22Rv1 (cell line): ENCODE measurements around the gene NPAS2.

Experiments used
- H3K27ac ChIP-seq: fragments of 450-650 bp; 2 replicates; pipeline ENCODE4 v1.5.1; 2017
- ZFX ChIP-seq: fragments of 450-650 bp; IDR thresholded peaks from 2 replicates; pipeline ENCODE4 v1.6.1; 2017; ENCODE audit warnings: antibody characterized with exemption, borderline replicate concordance
- TF ChIP-seq, protein P1 (sequence below): fragments of 450-650 bp; IDR thresholded peaks from 2 replicates; pipeline ENCODE4 v1.5.1; 2017; ENCODE audit warnings: mild to moderate bottlenecking

The NPAS2 gene

DNA sequence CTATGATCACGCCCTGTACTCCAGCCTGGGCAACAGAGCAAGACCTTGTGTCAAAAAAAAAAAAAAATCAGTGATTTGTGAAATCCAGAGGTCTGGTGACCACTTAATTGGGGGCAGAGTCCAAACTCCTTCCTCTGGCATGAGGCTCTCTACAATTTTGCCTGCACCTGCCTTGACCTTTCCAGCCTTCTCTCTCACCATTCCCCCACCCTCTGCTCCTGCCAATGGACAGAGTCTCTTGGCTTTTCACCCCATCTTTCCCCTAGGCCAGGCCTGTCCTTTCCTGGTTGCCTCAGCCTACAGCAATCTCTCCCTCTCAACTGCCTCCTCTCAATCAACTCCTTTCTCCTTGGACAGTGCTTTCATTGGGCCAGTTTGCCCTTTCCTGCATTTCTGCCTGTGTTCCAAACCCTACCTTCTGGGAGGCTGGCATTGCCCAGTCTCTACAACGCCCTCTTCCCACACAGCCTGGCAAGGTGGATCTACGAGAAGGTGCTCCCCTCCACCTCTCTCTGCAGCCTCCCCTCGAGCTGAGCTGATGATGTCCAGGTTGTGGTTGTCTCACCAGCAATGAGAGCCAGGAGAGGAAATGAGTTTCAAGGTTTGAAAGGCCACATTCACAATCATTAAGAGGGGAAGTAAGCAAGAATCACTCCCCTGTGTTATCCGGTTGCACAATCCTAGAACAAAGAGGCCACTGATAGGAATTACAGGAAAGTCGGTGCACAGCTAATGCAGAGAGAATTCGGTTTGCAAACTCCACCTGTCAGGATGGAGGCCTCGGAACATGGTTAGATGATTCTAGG is 39.5 kb upstream of the NPAS2 start:
- H3K27ac ChIP-seq, result no peak overlapping the region
- TF ChIP-seq ZFX, result no peak
- TF ChIP-seq, protein P1, sequence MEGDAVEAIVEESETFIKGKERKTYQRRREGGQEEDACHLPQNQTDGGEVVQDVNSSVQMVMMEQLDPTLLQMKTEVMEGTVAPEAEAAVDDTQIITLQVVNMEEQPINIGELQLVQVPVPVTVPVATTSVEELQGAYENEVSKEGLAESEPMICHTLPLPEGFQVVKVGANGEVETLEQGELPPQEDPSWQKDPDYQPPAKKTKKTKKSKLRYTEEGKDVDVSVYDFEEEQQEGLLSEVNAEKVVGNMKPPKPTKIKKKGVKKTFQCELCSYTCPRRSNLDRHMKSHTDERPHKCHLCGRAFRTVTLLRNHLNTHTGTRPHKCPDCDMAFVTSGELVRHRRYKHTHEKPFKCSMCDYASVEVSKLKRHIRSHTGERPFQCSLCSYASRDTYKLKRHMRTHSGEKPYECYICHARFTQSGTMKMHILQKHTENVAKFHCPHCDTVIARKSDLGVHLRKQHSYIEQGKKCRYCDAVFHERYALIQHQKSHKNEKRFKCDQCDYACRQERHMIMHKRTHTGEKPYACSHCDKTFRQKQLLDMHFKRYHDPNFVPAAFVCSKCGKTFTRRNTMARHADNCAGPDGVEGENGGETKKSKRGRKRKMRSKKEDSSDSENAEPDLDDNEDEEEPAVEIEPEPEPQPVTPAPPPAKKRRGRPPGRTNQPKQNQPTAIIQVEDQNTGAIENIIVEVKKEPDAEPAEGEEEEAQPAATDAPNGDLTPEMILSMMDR, result no peak

DNA sequence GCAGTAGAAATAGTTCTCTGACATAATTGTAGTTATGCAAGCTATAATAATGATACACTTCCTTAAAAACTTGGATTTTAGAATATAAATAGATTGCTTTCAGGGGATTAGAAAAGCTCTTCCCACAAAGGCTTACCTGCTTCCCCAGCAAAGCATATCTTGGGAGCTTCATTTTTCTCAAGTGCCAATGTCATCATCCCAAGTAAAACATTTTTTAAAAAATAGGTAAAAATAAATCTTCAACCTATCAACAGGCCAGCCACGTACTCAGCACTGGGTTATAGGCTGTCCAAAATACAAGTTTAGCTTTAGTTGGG is 39.0 kb upstream of the NPAS2 start:
- TF ChIP-seq ZFX, result no peak
- TF ChIP-seq, protein P1, result no peak
- no peak overlapping the region for H3K27ac ChIP-seq

DNA sequence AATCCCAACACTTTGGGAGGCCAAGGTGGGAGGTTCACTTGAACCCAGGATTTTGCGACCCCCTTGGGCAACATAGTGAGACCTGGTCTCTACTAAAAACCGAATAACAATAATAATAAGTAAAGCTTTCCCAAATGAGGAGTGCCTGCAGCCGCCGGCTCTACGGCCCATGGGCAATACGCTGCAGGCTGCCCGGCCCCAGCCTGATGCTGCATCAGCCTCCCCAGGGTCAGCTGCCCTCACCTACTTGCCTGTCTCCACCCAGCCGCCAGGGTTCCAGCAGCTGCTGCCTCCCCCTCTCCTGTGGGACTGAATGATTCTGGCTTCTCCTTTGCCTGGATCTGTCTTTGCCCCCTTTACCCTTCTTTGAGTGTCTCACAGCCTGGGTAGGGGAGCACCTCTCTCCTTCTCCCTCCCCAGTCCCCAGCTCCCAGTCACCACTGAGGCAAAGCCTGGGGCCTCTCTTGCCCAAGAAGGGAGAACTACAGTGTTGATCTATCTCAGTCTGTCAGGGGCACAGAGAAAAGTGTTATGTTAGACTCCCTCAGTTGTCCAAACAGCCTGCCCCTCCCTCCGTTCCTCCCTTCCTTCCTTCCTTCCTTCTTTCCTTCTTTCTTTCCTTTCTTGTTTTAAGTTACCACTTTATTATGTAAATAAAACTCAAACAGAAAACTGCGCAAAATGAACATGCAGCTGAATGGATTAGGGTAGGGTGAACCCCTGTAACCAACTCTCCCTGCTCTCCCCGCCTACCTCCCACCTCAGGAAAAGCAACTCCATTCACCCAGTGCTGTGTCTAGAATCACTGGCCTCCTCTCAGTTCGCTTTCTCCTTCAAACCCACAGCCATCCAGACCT is 38.2 kb upstream of the NPAS2 start:
- no peak overlapping the region for H3K27ac ChIP-seq
- TF ChIP-seq, protein P1, result no peak
- no peak for TF ChIP-seq ZFX

DNA sequence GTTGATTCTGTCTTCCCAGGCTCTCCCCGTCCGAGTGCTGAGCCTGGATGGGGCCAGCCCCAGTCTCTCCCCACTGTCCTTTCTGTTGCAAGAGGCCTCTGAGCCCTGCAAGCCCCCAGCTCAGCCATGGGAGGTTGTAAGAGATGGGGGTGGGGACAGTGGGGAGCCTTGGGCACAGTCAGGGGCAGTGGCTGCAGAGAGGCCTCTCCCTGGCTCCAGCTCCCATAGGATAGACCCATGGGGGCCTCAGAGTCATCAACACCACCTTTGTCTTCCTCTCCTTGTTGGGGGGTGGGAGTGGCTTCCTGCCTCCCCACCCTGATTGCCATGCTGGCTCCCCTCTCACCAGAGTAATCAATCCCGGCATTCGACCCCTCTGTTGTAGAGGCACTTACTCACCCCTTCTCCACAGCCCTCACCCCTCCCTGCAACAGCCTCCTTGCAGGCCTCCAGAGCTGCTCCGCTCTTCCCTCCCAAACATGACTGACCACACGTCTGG is 37.5 kb upstream of the NPAS2 start:
- no peak overlapping the region for H3K27ac ChIP-seq
- no peak for TF ChIP-seq ZFX
- TF ChIP-seq, protein P1, result no peak

DNA sequence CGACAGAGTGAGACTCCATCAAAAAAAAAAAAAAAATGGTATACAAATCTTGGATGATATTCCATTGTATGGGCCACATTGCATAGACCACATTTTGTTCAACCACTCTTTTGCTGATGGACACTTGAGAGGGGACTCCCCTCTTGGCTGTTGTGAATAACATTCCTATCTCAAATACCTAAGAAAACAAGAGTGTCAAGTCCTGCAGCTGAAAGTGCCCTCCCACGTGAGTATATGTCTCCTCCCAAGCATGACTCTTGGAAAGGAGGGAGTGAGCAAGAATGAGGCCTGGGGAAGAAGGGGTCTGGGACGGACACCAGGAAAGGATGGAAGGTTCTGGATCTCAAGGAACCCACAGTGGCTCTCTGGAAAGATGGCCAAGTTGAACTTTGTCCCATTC is 36.0 kb upstream of the NPAS2 start:
- no peak overlapping the region for H3K27ac ChIP-seq
- TF ChIP-seq, protein P1, result no peak
- no peak for TF ChIP-seq ZFX

DNA sequence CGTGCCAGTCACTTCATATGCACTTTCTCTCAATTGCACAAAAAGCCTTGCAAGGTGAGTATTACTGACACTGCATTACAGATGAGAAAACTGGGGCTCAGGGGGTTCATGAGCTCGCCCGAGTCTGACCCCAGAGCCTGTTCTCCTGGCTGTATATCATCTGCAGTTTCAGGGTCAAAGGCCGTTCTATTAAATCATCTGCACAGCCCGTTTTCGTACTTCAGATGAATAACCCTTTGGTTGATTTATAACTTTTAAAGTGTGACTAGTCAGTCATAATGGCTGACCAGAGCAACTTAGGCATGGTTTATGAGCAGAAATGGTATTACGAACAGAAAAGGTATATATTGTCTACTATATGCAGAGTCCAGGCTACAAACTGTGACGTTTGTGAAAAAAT is 35.3 kb upstream of the NPAS2 start:
- no peak overlapping the region for H3K27ac ChIP-seq
- TF ChIP-seq, protein P1, result no peak
- no peak for TF ChIP-seq ZFX
